ENCODE data around the gene PLEKHA5.

PLEKHA5 gene

DNA sequence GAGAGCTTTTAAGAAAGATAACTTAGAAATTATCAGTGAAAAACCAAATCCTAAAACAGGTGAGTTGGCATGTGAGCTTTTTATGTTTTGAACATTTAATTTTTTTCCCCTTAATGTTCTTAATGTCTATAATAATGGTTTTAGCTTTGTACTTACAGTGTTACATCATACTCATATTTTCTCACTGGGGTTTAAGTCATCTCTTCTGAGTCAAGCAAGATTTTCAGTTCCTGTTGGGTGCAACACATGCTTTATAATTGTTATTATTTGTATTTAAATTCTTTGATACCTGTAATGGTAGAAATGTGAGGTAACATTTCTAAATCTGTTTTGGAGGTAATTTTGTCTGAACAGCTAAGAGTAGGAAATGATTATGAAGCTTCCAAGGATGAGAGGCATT, 113.0 kb downstream of the PLEKHA5 start:
- TF ChIP-seq ARNTL (CRISPR knock-in tag; IDR thresholded peaks at IDR 0.05; ENCODE audit: borderline replicate concordance, low read depth): no peak
- TF ChIP-seq, protein P1, sequence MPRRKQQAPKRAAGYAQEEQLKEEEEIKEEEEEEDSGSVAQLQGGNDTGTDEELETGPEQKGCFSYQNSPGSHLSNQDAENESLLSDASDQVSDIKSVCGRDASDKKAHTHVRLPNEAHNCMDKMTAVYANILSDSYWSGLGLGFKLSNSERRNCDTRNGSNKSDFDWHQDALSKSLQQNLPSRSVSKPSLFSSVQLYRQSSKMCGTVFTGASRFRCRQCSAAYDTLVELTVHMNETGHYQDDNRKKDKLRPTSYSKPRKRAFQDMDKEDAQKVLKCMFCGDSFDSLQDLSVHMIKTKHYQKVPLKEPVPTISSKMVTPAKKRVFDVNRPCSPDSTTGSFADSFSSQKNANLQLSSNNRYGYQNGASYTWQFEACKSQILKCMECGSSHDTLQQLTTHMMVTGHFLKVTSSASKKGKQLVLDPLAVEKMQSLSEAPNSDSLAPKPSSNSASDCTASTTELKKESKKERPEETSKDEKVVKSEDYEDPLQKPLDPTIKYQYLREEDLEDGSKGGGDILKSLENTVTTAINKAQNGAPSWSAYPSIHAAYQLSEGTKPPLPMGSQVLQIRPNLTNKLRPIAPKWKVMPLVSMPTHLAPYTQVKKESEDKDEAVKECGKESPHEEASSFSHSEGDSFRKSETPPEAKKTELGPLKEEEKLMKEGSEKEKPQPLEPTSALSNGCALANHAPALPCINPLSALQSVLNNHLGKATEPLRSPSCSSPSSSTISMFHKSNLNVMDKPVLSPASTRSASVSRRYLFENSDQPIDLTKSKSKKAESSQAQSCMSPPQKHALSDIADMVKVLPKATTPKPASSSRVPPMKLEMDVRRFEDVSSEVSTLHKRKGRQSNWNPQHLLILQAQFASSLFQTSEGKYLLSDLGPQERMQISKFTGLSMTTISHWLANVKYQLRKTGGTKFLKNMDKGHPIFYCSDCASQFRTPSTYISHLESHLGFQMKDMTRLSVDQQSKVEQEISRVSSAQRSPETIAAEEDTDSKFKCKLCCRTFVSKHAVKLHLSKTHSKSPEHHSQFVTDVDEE (CRISPR knock-in tag; IDR thresholded peaks at IDR 0.05): no peak
- no peak for TF ChIP-seq ZNF565 (CRISPR knock-in tag; conservative IDR thresholded peaks at IDR 0.05; ENCODE audit: low read depth)
- TF ChIP-seq, protein P2, sequence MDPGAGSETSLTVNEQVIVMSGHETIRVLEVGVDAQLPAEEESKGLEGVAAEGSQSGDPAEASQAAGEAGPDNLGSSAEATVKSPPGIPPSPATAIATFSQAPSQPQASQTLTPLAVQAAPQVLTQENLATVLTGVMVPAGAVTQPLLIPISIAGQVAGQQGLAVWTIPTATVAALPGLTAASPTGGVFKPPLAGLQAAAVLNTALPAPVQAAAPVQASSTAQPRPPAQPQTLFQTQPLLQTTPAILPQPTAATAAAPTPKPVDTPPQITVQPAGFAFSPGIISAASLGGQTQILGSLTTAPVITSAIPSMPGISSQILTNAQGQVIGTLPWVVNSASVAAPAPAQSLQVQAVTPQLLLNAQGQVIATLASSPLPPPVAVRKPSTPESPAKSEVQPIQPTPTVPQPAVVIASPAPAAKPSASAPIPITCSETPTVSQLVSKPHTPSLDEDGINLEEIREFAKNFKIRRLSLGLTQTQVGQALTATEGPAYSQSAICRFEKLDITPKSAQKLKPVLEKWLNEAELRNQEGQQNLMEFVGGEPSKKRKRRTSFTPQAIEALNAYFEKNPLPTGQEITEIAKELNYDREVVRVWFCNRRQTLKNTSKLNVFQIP (CRISPR knock-in tag; IDR thresholded peaks at IDR 0.05; ENCODE audit: borderline replicate concordance, low read depth): no peak
- TF ChIP-seq GLIS3 (CRISPR knock-in tag; IDR thresholded peaks at IDR 0.05): no peak
- no peak for TF ChIP-seq ZNF8 (CRISPR knock-in tag; IDR thresholded peaks at IDR 0.05)
- TF ChIP-seq BACH2 (CRISPR knock-in tag; IDR thresholded peaks at IDR 0.05; ENCODE audit: borderline replicate concordance): no peak
- TF ChIP-seq ZNF70 (CRISPR knock-in tag; IDR thresholded peaks at IDR 0.05): no peak
- no peak for TF ChIP-seq RARB (CRISPR knock-in tag; IDR thresholded peaks at IDR 0.05)
- no peak for TF ChIP-seq CSDC2 (CRISPR knock-in tag; IDR thresholded peaks at IDR 0.05)
- no peak for TF ChIP-seq ESRRG (CRISPR knock-in tag; IDR thresholded peaks at IDR 0.05)
- TF ChIP-seq PPARA (CRISPR knock-in tag; IDR thresholded peaks at IDR 0.05; ENCODE audit: borderline replicate concordance): no peak
- TF ChIP-seq, protein P3, sequence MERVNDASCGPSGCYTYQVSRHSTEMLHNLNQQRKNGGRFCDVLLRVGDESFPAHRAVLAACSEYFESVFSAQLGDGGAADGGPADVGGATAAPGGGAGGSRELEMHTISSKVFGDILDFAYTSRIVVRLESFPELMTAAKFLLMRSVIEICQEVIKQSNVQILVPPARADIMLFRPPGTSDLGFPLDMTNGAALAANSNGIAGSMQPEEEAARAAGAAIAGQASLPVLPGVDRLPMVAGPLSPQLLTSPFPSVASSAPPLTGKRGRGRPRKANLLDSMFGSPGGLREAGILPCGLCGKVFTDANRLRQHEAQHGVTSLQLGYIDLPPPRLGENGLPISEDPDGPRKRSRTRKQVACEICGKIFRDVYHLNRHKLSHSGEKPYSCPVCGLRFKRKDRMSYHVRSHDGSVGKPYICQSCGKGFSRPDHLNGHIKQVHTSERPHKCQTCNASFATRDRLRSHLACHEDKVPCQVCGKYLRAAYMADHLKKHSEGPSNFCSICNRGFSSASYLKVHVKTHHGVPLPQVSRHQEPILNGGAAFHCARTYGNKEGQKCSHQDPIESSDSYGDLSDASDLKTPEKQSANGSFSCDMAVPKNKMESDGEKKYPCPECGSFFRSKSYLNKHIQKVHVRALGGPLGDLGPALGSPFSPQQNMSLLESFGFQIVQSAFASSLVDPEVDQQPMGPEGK (CRISPR knock-in tag; IDR thresholded peaks at IDR 0.05; ENCODE audit: borderline replicate concordance): no peak
- TF ChIP-seq, protein P4, sequence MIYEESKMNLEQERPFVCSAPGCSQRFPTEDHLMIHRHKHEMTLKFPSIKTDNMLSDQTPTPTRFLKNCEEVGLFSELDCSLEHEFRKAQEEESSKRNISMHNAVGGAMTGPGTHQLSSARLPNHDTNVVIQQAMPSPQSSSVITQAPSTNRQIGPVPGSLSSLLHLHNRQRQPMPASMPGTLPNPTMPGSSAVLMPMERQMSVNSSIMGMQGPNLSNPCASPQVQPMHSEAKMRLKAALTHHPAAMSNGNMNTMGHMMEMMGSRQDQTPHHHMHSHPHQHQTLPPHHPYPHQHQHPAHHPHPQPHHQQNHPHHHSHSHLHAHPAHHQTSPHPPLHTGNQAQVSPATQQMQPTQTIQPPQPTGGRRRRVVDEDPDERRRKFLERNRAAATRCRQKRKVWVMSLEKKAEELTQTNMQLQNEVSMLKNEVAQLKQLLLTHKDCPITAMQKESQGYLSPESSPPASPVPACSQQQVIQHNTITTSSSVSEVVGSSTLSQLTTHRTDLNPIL (CRISPR knock-in tag; IDR thresholded peaks at IDR 0.05; ENCODE audit: low read depth): no peak
- TF ChIP-seq TCF4 (CRISPR knock-in tag; IDR thresholded peaks at IDR 0.05; ENCODE audit: borderline replicate concordance): no peak
- no peak for TF ChIP-seq OSR1 (CRISPR knock-in tag; IDR thresholded peaks at IDR 0.05)
- no peak for TF ChIP-seq ZFP30 (CRISPR knock-in tag; IDR thresholded peaks at IDR 0.05)
- no peak for TF ChIP-seq SNAI2 (CRISPR knock-in tag; IDR thresholded peaks at IDR 0.05)
- no peak for TF ChIP-seq ZFP3 (CRISPR knock-in tag; IDR thresholded peaks at IDR 0.05)
- no peak for TF ChIP-seq ISL1 (CRISPR knock-in tag; IDR thresholded peaks at IDR 0.05)
- no peak for ATAC-seq

DNA sequence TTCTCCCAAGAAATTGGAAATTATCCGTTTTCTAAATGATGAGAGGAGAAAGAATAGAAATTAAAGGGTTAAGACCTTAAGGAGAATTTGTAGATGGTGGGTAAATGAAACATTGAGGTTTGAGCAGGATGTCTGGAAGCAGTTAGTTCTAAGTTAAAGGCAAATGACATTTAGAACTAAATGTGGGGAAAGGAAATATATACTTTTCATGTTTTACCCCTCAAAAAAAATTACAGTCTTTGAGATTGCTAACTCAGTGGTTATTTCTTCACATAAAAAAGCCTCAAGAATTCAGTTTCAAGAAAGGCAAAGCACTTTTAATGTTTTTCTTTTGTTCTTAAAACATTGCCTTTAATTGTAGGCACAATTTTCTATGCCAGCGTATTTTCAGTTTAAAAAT, 114.0 kb downstream of the PLEKHA5 start:
- peak; percentile 26; the same call in 1 of the 3 replicates for ATAC-seq
- TF ChIP-seq TCF4 (CRISPR knock-in tag; IDR thresholded peaks at IDR 0.05; ENCODE audit: borderline replicate concordance): no peak
- no peak for TF ChIP-seq SNAI2 (CRISPR knock-in tag; IDR thresholded peaks at IDR 0.05)
- TF ChIP-seq BACH2 (CRISPR knock-in tag; IDR thresholded peaks at IDR 0.05; ENCODE audit: borderline replicate concordance): no peak
- no peak for TF ChIP-seq PPARA (CRISPR knock-in tag; IDR thresholded peaks at IDR 0.05; ENCODE audit: borderline replicate concordance)
- TF ChIP-seq ISL1 (CRISPR knock-in tag; IDR thresholded peaks at IDR 0.05): no peak
- no peak for TF ChIP-seq ZFP30 (CRISPR knock-in tag; IDR thresholded peaks at IDR 0.05)
- TF ChIP-seq TOX (CRISPR knock-in tag; IDR thresholded peaks at IDR 0.05; ENCODE audit: borderline replicate concordance): no peak
- TF ChIP-seq ZNF565 (CRISPR knock-in tag; conservative IDR thresholded peaks at IDR 0.05; ENCODE audit: low read depth): no peak
- TF ChIP-seq, protein P3 (CRISPR knock-in tag; IDR thresholded peaks at IDR 0.05; ENCODE audit: borderline replicate concordance): no peak

Data from SK-N-SH treated with all-trans-retinoic acid at 6 μM for 48 hours (cell line).